SU-DHL-6 (cell line): ENCODE measurements around the gene ELMO1.

ENCODE experiments used
- EZH2phosphoT487 ChIP-seq: fragments of 200-600 bp; sonication (generic), shearing (Covaris generic); conservative IDR thresholded peaks from 2 replicates; pipeline ENCODE4 v1.6.1; 2018; ENCODE audit warnings: mild to moderate bottlenecking, antibody characterized with exemption, low read length, moderate library complexity, mixed read lengths
- TF ChIP-seq, protein P1 (sequence below): fragments of 200-600 bp; sonication (generic); IDR thresholded peaks from one replicate; pipeline ENCODE4 v1.5.1; 2017; ENCODE audit warnings: antibody characterized with exemption, mild to moderate bottlenecking, low read length, moderate library complexity; ENCODE audit not compliant: insufficient read depth, poor library complexity, severe bottlenecking

DNA sequence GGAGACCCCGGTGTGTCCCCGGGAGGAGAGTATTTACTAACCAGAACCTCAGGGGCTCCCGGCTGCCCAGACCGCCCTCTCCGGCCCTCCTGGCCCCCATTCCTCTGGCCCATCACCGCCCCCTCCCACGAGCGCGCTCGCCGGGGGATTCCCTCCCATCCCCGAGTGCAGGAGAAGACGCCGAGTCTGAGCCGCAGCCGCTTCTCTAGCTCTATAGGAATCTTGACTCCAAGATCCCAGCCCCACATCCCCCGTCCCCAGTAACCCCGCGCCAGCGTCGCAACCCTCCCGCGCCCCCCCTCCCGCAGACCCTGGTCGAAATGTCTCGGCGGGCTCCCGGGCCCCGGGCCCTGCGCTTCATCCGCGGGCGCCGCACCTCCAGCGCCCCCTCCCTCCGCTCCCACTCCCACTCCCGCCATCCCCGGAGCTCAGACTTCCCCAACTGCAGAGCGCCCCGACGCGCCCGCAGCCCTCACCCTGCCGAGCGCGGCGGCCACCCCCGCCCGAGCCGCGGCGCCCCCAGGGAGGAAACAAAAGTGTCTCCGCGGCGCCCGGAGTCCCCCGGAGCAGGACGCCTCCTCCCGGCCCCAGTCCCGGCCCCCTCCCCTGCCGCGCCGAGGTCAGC is 541 bp downstream of the ELMO1 start:
- TF ChIP-seq, protein P1, sequence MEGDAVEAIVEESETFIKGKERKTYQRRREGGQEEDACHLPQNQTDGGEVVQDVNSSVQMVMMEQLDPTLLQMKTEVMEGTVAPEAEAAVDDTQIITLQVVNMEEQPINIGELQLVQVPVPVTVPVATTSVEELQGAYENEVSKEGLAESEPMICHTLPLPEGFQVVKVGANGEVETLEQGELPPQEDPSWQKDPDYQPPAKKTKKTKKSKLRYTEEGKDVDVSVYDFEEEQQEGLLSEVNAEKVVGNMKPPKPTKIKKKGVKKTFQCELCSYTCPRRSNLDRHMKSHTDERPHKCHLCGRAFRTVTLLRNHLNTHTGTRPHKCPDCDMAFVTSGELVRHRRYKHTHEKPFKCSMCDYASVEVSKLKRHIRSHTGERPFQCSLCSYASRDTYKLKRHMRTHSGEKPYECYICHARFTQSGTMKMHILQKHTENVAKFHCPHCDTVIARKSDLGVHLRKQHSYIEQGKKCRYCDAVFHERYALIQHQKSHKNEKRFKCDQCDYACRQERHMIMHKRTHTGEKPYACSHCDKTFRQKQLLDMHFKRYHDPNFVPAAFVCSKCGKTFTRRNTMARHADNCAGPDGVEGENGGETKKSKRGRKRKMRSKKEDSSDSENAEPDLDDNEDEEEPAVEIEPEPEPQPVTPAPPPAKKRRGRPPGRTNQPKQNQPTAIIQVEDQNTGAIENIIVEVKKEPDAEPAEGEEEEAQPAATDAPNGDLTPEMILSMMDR, result no peak
- TF ChIP-seq EZH2phosphoT487, result no peak
